Measurements from ENCODE around the gene AKAP8L. TPM values are rescaled to one million over a fixed set of nuclear protein-coding genes. Genes with fewer than 3 reads are reported as not detected.

AKAP8L gene
- total and polyA plus RNA-seq, 4 donors, result 16.4 to 67.1 (median 42.9) TPM

DNA sequence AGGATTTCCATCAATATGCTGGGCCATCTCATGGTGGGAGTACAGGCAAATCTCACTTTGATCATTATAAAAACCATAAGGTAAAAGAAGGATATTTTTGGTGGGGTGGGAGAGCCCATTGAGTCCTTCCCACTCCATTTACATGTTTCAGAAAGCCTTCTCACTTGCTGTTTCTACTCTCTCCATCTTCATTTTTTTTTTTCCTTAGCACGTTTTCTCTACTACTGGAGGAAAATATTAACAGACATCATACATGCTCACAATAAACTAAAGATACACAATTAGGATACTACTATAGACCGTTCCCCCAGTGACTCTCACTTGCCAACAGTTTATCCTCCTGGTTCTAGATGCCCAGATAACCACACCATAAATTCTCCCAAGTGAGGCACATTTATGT lies 37.4 kb downstream of the AKAP8L start:
- no peaks in the 10 kb centered on the region for H3K27me3 ChIP-seq (ENCODE audit: control insufficient read depth in 4 of 4, insufficient read depth in 4 of 4, low read length in 3 of 4)
- H3K27ac ChIP-seq (ENCODE audit: low read depth in 1 of 2, low read length in 2 of 2), result no peak overlapping the region
- H3K36me3 ChIP-seq (ENCODE audit: control insufficient read depth in 4 of 4, insufficient read depth in 3 of 4, low read depth in 1 of 4, low read length in 3 of 4), result peaks cover 0 to 5% (median 2%) of the 10 kb centered on the region in 4 donors
- no peak overlapping the region for H3K9ac ChIP-seq (ENCODE audit: low read depth in 1 of 2, low read length in 2 of 2)
- peaks cover 4 to 27% (median 20%) of the 10 kb centered on the region in 4 donors for H3K4me1 ChIP-seq (ENCODE audit: control insufficient read depth in 4 of 4, insufficient read depth in 4 of 4, low read length in 3 of 4)
- no peak for DNase-seq (ENCODE audit: low spot score)
- WGBS, result 91% methylated on average over 2 of the region's 2 CpGs
- TF ChIP-seq EGR1 (IDR thresholded peaks at IDR 0.05; ENCODE audit: low read depth in 2 of 2), result no peak
- no peak for TF ChIP-seq JUND (IDR thresholded peaks at IDR 0.05)
- TF ChIP-seq GABPA (IDR thresholded peaks at IDR 0.05 in 1 of 2, conservative IDR thresholded peaks at IDR 0.05 in 1 of 2), result no peak
- TF ChIP-seq, protein P1, sequence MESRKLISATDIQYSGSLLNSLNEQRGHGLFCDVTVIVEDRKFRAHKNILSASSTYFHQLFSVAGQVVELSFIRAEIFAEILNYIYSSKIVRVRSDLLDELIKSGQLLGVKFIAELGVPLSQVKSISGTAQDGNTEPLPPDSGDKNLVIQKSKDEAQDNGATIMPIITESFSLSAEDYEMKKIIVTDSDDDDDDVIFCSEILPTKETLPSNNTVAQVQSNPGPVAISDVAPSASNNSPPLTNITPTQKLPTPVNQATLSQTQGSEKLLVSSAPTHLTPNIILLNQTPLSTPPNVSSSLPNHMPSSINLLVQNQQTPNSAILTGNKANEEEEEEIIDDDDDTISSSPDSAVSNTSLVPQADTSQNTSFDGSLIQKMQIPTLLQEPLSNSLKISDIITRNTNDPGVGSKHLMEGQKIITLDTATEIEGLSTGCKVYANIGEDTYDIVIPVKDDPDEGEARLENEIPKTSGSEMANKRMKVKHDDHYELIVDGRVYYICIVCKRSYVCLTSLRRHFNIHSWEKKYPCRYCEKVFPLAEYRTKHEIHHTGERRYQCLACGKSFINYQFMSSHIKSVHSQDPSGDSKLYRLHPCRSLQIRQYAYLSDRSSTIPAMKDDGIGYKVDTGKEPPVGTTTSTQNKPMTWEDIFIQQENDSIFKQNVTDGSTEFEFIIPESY (IDR thresholded peaks at IDR 0.05), result no peak
- no peak for TF ChIP-seq RXRA (IDR thresholded peaks at IDR 0.05)
- no peak for TF ChIP-seq ATF3 (IDR thresholded peaks at IDR 0.05)
- TF ChIP-seq FOXA1 (IDR thresholded peaks at IDR 0.05), result no peak
- TF ChIP-seq MAX (IDR thresholded peaks at IDR 0.05), result no peak
- TF ChIP-seq FOXA2 (IDR thresholded peaks at IDR 0.05), result no peak
- TF ChIP-seq YY1 (IDR thresholded peaks at IDR 0.05), result no peak
- no peak for TF ChIP-seq NR2F2 (IDR thresholded peaks at IDR 0.05)
- TF ChIP-seq TAF1 (conservative IDR thresholded peaks at IDR 0.05), result no peak
- TF ChIP-seq RAD21 (IDR thresholded peaks at IDR 0.05), result no peak
- no peak for TF ChIP-seq REST (IDR thresholded peaks at IDR 0.05)
- TF ChIP-seq HNF4G (IDR thresholded peaks at IDR 0.05), result no peak
- no peak for TF ChIP-seq HNF4A (conservative IDR thresholded peaks at IDR 0.05)
- H3K4me3 ChIP-seq (ENCODE audit: low read depth in 1 of 3, low read length in 3 of 3), result no peak overlapping the region
- no peaks in the 10 kb centered on the region for H3K9me3 ChIP-seq (ENCODE audit: control insufficient read depth in 4 of 4, low read length in 3 of 4)

DNA sequence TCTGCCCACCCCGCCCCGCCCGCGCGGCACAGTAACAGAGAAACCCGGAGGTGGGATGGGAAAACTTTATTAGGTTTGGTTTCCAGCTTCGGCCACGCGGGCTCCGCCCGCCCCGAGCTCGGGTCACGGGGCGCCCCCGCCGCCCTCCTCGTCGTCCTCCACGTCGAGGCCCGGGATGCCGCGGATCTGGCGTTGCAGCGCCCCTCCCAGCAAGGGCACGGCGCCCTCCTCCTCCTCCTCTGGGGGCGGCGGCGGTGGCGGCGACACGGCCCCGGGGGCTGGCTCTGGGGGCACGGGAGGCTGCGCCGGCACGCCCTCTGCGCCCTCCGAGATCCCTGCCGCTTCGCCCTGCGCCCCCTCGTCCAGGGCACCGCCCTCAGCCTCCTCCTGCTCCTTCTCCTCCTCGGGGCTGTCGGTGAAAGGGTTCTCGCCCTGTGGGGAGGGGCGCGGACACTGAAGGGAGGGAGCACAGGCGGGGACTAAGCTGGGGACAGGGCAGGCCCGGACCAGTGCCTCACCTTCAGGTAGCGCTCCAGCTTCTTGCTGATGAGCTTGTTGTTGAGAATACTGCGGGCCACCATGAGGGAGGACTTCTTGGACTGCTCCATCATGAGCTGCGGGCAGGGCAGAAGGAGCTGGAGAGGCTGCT lies 38.7 kb downstream of the AKAP8L start:
- DNase-seq (ENCODE audit: low spot score), result peak; percentile 68
- Histone ChIP-seq H3K27ac (ENCODE audit: low read depth in 1 of 2, low read length in 2 of 2) (peak overlapping the region; percentile 72 to 80), H3K9me3 (ENCODE audit: control insufficient read depth in 4 of 4, low read length in 3 of 4) (no peaks in the 10 kb centered on the region), H3K4me3 (ENCODE audit: low read depth in 1 of 3, low read length in 3 of 3) (peak overlapping the region in 2 of 3 donors; percentile 69 to 85), H3K9ac (ENCODE audit: low read depth in 1 of 2, low read length in 2 of 2) (no peak overlapping the region), H3K36me3 (ENCODE audit: control insufficient read depth in 4 of 4, insufficient read depth in 3 of 4, low read depth in 1 of 4, low read length in 3 of 4) (peaks cover 0 to 5% (median 2%) of the 10 kb centered on the region in 4 donors), H3K27me3 (ENCODE audit: control insufficient read depth in 4 of 4, insufficient read depth in 4 of 4, low read length in 3 of 4) (no peaks in the 10 kb centered on the region), H3K4me1 (ENCODE audit: control insufficient read depth in 4 of 4, insufficient read depth in 4 of 4, low read length in 3 of 4) (peaks cover 12 to 36% (median 28%) of the 10 kb centered on the region in 4 donors)
- WGBS, result 3% methylated on average over 56 of the region's 56 CpGs
- no peak for TF ChIP-seq RXRA (IDR thresholded peaks at IDR 0.05)
- no peak for TF ChIP-seq JUND (IDR thresholded peaks at IDR 0.05)
- no peak for TF ChIP-seq TAF1 (conservative IDR thresholded peaks at IDR 0.05)
- TF ChIP-seq REST (IDR thresholded peaks at IDR 0.05), result no peak
- TF ChIP-seq ATF3 (IDR thresholded peaks at IDR 0.05), result no peak
- TF ChIP-seq FOXA1 (IDR thresholded peaks at IDR 0.05), result no peak
- TF ChIP-seq, protein P1 (IDR thresholded peaks at IDR 0.05), result no peak
- no peak for TF ChIP-seq HNF4G (IDR thresholded peaks at IDR 0.05)
